ENCODE results near the gene ADGRD1.

ADGRD1 gene

GRCh38 chr12:130920723-130921381 lies 32.9 kb upstream of the ADGRD1 start:
- no peak for TF ChIP-seq ISL1 (CRISPR knock-in tag; IDR thresholded peaks at IDR 0.05)
- no peak for TF ChIP-seq PATZ1 (CRISPR knock-in tag; IDR thresholded peaks at IDR 0.05; ENCODE audit: borderline replicate concordance)
- TF ChIP-seq BACH2 (CRISPR knock-in tag; IDR thresholded peaks at IDR 0.05; ENCODE audit: borderline replicate concordance): no peak
- TF ChIP-seq TCF4 (CRISPR knock-in tag; IDR thresholded peaks at IDR 0.05; ENCODE audit: borderline replicate concordance): no peak
- TF ChIP-seq CSDC2 (CRISPR knock-in tag; IDR thresholded peaks at IDR 0.05): no peak
- TF ChIP-seq ZNF8 (CRISPR knock-in tag; IDR thresholded peaks at IDR 0.05): no peak
- TF ChIP-seq ZFP30 (CRISPR knock-in tag; IDR thresholded peaks at IDR 0.05): no peak
- no peak for TF ChIP-seq TSHZ2 (CRISPR knock-in tag; IDR thresholded peaks at IDR 0.05)
- no peak for TF ChIP-seq ZNF70 (CRISPR knock-in tag; IDR thresholded peaks at IDR 0.05)
- TF ChIP-seq ARNTL (CRISPR knock-in tag; IDR thresholded peaks at IDR 0.05; ENCODE audit: borderline replicate concordance, low read depth): no peak
- no peak for TF ChIP-seq ZFP3 (CRISPR knock-in tag; IDR thresholded peaks at IDR 0.05)
- no peak for TF ChIP-seq SNAI2 (CRISPR knock-in tag; IDR thresholded peaks at IDR 0.05)

GRCh38 chr12:130922511-130922953 lies 31.2 kb upstream of the ADGRD1 start:
- ATAC-seq: no peak
- TF ChIP-seq ZNF70 (CRISPR knock-in tag; IDR thresholded peaks at IDR 0.05) (no peak), OSR1 (CRISPR knock-in tag; IDR thresholded peaks at IDR 0.05) (no peak), CSRNP3 (CRISPR knock-in tag; IDR thresholded peaks at IDR 0.05) (no peak), BACH2 (CRISPR knock-in tag; IDR thresholded peaks at IDR 0.05; ENCODE audit: borderline replicate concordance) (no peak), GLIS3 (CRISPR knock-in tag; IDR thresholded peaks at IDR 0.05) (no peak), ISL1 (CRISPR knock-in tag; IDR thresholded peaks at IDR 0.05) (no peak), ZC3H10 (CRISPR knock-in tag; IDR thresholded peaks at IDR 0.05) (no peak), RARB (CRISPR knock-in tag; IDR thresholded peaks at IDR 0.05) (no peak), TCF4 (CRISPR knock-in tag; IDR thresholded peaks at IDR 0.05; ENCODE audit: borderline replicate concordance) (no peak), ZFP3 (CRISPR knock-in tag; IDR thresholded peaks at IDR 0.05) (no peak), ESRRG (CRISPR knock-in tag; IDR thresholded peaks at IDR 0.05) (no peak), PPARA (CRISPR knock-in tag; IDR thresholded peaks at IDR 0.05; ENCODE audit: borderline replicate concordance) (no peak), TOX (CRISPR knock-in tag; IDR thresholded peaks at IDR 0.05; ENCODE audit: borderline replicate concordance) (no peak), PATZ1 (CRISPR knock-in tag; IDR thresholded peaks at IDR 0.05; ENCODE audit: borderline replicate concordance) (no peak), ZNF8 (CRISPR knock-in tag; IDR thresholded peaks at IDR 0.05) (no peak), SNAI2 (CRISPR knock-in tag; IDR thresholded peaks at IDR 0.05) (no peak), POU6F1 (CRISPR knock-in tag; IDR thresholded peaks at IDR 0.05; ENCODE audit: borderline replicate concordance, low read depth) (no peak)

More at GRCh38 chr12:130920723-130921381, 32.9 kb upstream of the ADGRD1 start:
- ATAC-seq: no peak
